ENCODE results near the gene TYMS. TPM values are rescaled to one million over a fixed set of nuclear protein-coding genes. Genes with fewer than 3 reads are reported as not detected.

Gene TYMS
- 39.8 and 41.2 TPM in 2 replicates for total RNA-seq

GRCh38 chr18:657311-658000 lies at the start of gene TYMS:
TSS of gene TYMS (plus strand) at chr18:657653. CDS start at chr18:657743, 90 bp downstream.

GRCh38 chr18:712401-713134 lies 55.1 kb downstream of the TYMS start, which contains the start of gene ENOSF1:
TSS of gene ENOSF1 (minus strand) at chr18:712630. CDS start at chr18:712587, 43 bp downstream.

Other genes starting within 250 kb of the TYMS start
- 4.0 and 8.8 TPM in 2 replicates for gene COLEC12, start 157.0 kb upstream of the TYMS start, total RNA-seq
- not detected in 2 replicates for gene CETN1, start 77.3 kb upstream of the TYMS start, total RNA-seq
- not detected in 2 replicates for gene CLUL1, start 60.7 kb upstream of the TYMS start, total RNA-seq
- 16.4 and 32.7 TPM in 2 replicates for gene ENOSF1, start 55.0 kb downstream of the TYMS start, total RNA-seq
- 77.9 and 132 TPM in 2 replicates for gene YES1, start 154.6 kb downstream of the TYMS start, total RNA-seq
- gene ADCYAP1, start 247.2 kb downstream of the TYMS start, total RNA-seq, result not detected in 2 replicates